Caki2 (cell line): Measurements from ENCODE around the gene CUL2. TPM values are rescaled to one million over a fixed set of nuclear protein-coding genes. Genes with fewer than 3 reads are reported as not detected.
"Not testable (repeated sequence)": the region's sequence is repeated elsewhere in the genome, so short reads cannot be mapped to it uniquely, and the experiment has no call there.

Source experiments
- DNase-seq: peaks from one replicate; pipeline ENCODE4 v3.0.0-alpha.2; 2015; ENCODE audit warnings: low read depth
- in situ Hi-C: cut with HindIII; loops from 2 replicates; pipeline ENCODE4 v1.10.0; 2016; ENCODE audit warnings: low sequenced_read_pairs, low pct_unique_long_range_greater_than_20kb, mixed read lengths
- total RNA-seq: library from RNA; depleted of rRNA; stranded (reverse); fragments of >200 nt; shearing (Covaris generic); gene quantifications from 2 replicates; pipeline ENCODE4 v1.2.3, GENCODE V29; 2014; ENCODE audit warnings: low replicate concordance

CUL2 gene
- total RNA-seq, 1 experiment from 2014 or later = 10.4 TPM

- in situ Hi-C loops = no loop called here
These were observed 455 bp downstream of the CUL2 start for GRCh38 chr10:35089611-35090161.

GRCh38 chr10:35083242-35083641 is 6.9 kb downstream of the CUL2 start:
- no peak for DNase-seq
- in situ Hi-C loops = no loop called here

More at GRCh38 chr10:35089611-35090161, 455 bp downstream of the CUL2 start:
- DNase-seq = peak; percentile 38

- in situ Hi-C loops, DNase-seq: not testable (repeated sequence)
These were observed 9.9 kb downstream of the CUL2 start for GRCh38 chr10:35080261-35080660.

- in situ Hi-C loops = no loop called here
- DNase-seq = peak; percentile 54
These were observed 10.4 kb downstream of the CUL2 start for GRCh38 chr10:35079763-35080162.

- no peak for DNase-seq
- in situ Hi-C loops = no loop called here
These were observed 10.9 kb downstream of the CUL2 start for GRCh38 chr10:35079265-35079664.

GRCh38 chr10:35075228-35075627 is 14.9 kb downstream of the CUL2 start:
- in situ Hi-C loops = no loop called here
- DNase-seq = no peak

GRCh38 chr10:35074266-35074665 is 15.9 kb downstream of the CUL2 start:
- in situ Hi-C loops = no loop called here
- no peak for DNase-seq

GRCh38 chr10:35070521-35070920 is 19.6 kb downstream of the CUL2 start:
- DNase-seq = no peak
- in situ Hi-C loops = no loop called here

GRCh38 chr10:35063837-35064454 is 26.2 kb downstream of the CUL2 start:
- in situ Hi-C loops = no loop called here
- DNase-seq = peak; percentile 57

- no peak for DNase-seq
- in situ Hi-C loops = no loop called here
These were observed 30.7 kb downstream of the CUL2 start for GRCh38 chr10:35059481-35059880.

- DNase-seq = no peak
- in situ Hi-C loops = no loop called here
These were observed 31.5 kb downstream of the CUL2 start for GRCh38 chr10:35058686-35059085.

GRCh38 chr10:35058134-35058533 is 32.0 kb downstream of the CUL2 start:
- in situ Hi-C loops = no loop called here
- DNase-seq = peak; percentile 83

GRCh38 chr10:35056686-35057085 is 33.5 kb downstream of the CUL2 start:
- no peak for DNase-seq
- in situ Hi-C loops = no loop called here

- no peak for DNase-seq
- in situ Hi-C loops = no loop called here
These were observed 34.0 kb downstream of the CUL2 start for GRCh38 chr10:35056133-35056532.

- no peak for DNase-seq
- in situ Hi-C loops = no loop called here
These were observed 39.6 kb downstream of the CUL2 start for GRCh38 chr10:35050568-35050967.

- in situ Hi-C loops = no loop called here
- no peak for DNase-seq
These were observed 44.1 kb downstream of the CUL2 start for GRCh38 chr10:35046074-35046473.

- DNase-seq, in situ Hi-C loops: not testable (repeated sequence)
These were observed 44.9 kb downstream of the CUL2 start for GRCh38 chr10:35045275-35045674.

GRCh38 chr10:35043796-35044344 is 46.3 kb downstream of the CUL2 start:
- in situ Hi-C loops = no loop called here
- no peak for DNase-seq

- in situ Hi-C loops = no loop called here
- no peak for DNase-seq
These were observed 47.4 kb downstream of the CUL2 start for GRCh38 chr10:35042783-35043182.

- in situ Hi-C loops = no loop called here
- DNase-seq = no peak
These were observed 48.6 kb downstream of the CUL2 start for GRCh38 chr10:35041502-35041879.
